Measurements from ENCODE around the gene ZNF695. TPM values are rescaled to one million over a fixed set of nuclear protein-coding genes. Genes with fewer than 3 reads are reported as not detected.

The ZNF695 gene
- total and polyA plus RNA-seq, 2 donors (not counting 3 experiments of a cell fraction or from before 2014, with no cell fraction given) = 2.0 to 5.5 TPM

DNA sequence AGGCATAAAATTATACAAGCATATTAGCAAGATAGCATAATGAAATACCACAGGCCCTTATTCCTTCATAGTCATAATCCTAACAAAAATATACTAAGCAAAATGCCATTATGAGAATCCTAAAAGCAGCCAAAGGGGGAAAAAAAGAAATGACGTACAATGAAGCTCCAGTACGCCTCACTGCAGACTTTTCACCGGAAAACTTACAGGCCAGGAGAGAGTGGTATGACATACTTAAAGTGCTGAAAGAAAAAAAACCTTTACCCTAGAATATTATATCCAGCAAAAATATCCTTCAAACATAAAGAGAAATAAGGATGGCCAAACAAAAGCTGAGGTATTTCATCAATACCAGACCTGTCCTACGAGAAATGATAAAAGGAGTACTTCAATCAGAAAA is 19.5 kb downstream of the ZNF695 start:
- BruUV-seq (replicated peaks) = no TSS peak
- dilution Hi-C loops (cut with MboI; ENCODE audit: extremely low pct_ligation_motif_present, low sequenced_read_pairs) = no loop called here
- intact Hi-C loops (cut with micrococcal nuclease) = no loop called here

More for the DNA sequence above, 19.5 kb downstream of the ZNF695 start:
- H3K27me3 ChIP-seq (ENCODE audit: control insufficient read depth in 2 of 2, insufficient read depth in 2 of 2, low read length in 2 of 2) = no peaks in the 10 kb centered on the region
- H3K9me1 ChIP-seq (replicated peaks; ENCODE audit: control insufficient read depth, extremely low read depth, insufficient read depth, low read length) = no peaks in the 10 kb centered on the region
- ChIA-PET CTCF (no interaction called here), POLR2A (no interaction called here)
- TF ChIP-seq JUN (IDR thresholded peaks at IDR 0.05; ENCODE audit: borderline replicate concordance, insufficient read depth, insufficient read length, low read depth) (no peak), EZH2 (IDR thresholded peaks at IDR 0.05; ENCODE audit: borderline replicate concordance, low read depth, low read length, severe bottlenecking) (no peak), POLR2A (IDR thresholded peaks at IDR 0.05; ENCODE audit: low read depth, low read length) (no peak), FOS (IDR thresholded peaks at IDR 0.05; ENCODE audit: borderline replicate concordance, insufficient read depth, low read length) (no peak), MYC (IDR thresholded peaks at IDR 0.05; ENCODE audit: low read depth, low read length) (no peak), POLR2AphosphoS5 (IDR thresholded peaks at IDR 0.05; ENCODE audit: insufficient read depth, low read depth, low read length) (no peak), GATA2 (IDR thresholded peaks at IDR 0.05; ENCODE audit: insufficient read depth, insufficient read length, low read depth, low read length) (no peak)
- TF ChIP-seq, protein P1, sequence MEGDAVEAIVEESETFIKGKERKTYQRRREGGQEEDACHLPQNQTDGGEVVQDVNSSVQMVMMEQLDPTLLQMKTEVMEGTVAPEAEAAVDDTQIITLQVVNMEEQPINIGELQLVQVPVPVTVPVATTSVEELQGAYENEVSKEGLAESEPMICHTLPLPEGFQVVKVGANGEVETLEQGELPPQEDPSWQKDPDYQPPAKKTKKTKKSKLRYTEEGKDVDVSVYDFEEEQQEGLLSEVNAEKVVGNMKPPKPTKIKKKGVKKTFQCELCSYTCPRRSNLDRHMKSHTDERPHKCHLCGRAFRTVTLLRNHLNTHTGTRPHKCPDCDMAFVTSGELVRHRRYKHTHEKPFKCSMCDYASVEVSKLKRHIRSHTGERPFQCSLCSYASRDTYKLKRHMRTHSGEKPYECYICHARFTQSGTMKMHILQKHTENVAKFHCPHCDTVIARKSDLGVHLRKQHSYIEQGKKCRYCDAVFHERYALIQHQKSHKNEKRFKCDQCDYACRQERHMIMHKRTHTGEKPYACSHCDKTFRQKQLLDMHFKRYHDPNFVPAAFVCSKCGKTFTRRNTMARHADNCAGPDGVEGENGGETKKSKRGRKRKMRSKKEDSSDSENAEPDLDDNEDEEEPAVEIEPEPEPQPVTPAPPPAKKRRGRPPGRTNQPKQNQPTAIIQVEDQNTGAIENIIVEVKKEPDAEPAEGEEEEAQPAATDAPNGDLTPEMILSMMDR (IDR thresholded peaks at IDR 0.05; ENCODE audit: extremely low read depth in 1 of 2, insufficient read depth in 1 of 2, low read depth in 1 of 2, low read length in 2 of 2) = no peak
- TF ChIP-seq, protein P2, sequence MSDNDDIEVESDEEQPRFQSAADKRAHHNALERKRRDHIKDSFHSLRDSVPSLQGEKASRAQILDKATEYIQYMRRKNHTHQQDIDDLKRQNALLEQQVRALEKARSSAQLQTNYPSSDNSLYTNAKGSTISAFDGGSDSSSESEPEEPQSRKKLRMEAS (IDR thresholded peaks at IDR 0.05; ENCODE audit: insufficient read depth, insufficient read length) = no peak
- DNase-seq (ENCODE audit: low read depth, low spot score) = no peak
- H3K4me3 ChIP-seq (replicated peaks in 1 of 3; ENCODE audit: insufficient read depth in 1 of 3, low read depth in 1 of 3, low read length in 3 of 3) = no peak overlapping the region
- FAIRE-seq = no peak
- peaks cover 3% of the 10 kb centered on the region in 2 experiments for H3K36me3 ChIP-seq (ENCODE audit: control insufficient read depth in 2 of 2, extremely low read depth in 1 of 2, insufficient read depth in 2 of 2, low read length in 2 of 2)
- H3K4me2 ChIP-seq (ENCODE audit: insufficient read depth, low read length) = no peak overlapping the region
- H3K4me1 ChIP-seq (ENCODE audit: control insufficient read depth, extremely low read depth, insufficient read depth, low read length) = no peaks in the 10 kb centered on the region
- no peak overlapping the region for H3K27ac ChIP-seq (ENCODE audit: insufficient read depth, low read depth, low read length)
- no peak overlapping the region for H2AFZ ChIP-seq (ENCODE audit: low read depth, low read length)
- no peaks in the 10 kb centered on the region for H4K20me1 ChIP-seq (replicated peaks; ENCODE audit: control insufficient read depth, extremely low read depth, insufficient read depth, low read length)
- peaks cover 12% of the 10 kb centered on the region for H3K9me3 ChIP-seq (replicated peaks; ENCODE audit: control insufficient read depth, insufficient read depth, low read length)
- no peaks in the 10 kb centered on the region for H3K79me2 ChIP-seq (ENCODE audit: control insufficient read depth, insufficient read depth, low read length)
- H3K9ac ChIP-seq (replicated peaks; ENCODE audit: extremely low read depth, insufficient read depth, low read length) = no peak overlapping the region

Measured in endothelial cell of umbilical vein (primary cell).